ENCODE data around the gene PCDHA8.

DNA sequence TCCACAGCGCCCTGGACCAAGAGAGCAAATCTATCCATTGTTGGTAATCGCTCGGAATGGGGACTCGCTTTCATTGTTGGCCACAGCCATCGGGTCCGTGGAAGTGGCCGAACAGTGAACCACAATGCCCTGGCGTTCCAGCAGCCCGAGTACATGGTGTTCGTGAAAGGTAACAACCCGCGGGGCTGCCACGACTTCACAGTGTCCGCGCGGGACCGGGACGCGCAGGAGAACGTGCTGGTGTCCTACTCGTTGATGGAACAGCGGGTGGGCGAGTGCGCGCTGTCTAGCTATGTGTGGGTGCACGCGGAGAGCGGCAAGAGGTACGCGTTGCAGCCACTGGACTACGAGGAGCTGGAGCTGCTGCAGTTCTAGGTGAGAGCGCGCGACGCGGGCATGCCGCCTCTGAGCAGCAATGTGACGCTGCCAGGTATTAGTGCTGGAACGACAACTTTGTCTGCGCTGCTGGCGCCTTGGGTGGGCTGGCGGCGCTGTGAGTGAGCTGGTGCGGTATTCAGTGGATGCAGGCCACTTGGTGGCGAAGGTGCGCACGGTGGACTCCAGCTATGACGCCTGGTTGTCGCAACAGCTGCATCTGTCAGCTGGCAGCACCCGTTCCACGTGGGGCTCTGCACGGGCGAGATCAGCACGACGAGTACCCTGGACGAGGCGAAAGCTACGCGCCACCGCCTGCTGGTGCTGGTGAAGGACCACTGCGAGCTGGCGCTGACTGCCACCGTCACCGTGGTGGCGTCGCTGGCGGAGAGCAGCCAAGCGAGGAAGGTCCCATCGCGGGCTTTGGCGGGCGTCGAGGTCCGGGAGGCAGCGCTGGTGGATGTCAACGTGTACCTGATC is 21.7 kb downstream of the PCDHA8 start:
- TF ChIP-seq, protein P1, sequence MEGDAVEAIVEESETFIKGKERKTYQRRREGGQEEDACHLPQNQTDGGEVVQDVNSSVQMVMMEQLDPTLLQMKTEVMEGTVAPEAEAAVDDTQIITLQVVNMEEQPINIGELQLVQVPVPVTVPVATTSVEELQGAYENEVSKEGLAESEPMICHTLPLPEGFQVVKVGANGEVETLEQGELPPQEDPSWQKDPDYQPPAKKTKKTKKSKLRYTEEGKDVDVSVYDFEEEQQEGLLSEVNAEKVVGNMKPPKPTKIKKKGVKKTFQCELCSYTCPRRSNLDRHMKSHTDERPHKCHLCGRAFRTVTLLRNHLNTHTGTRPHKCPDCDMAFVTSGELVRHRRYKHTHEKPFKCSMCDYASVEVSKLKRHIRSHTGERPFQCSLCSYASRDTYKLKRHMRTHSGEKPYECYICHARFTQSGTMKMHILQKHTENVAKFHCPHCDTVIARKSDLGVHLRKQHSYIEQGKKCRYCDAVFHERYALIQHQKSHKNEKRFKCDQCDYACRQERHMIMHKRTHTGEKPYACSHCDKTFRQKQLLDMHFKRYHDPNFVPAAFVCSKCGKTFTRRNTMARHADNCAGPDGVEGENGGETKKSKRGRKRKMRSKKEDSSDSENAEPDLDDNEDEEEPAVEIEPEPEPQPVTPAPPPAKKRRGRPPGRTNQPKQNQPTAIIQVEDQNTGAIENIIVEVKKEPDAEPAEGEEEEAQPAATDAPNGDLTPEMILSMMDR (IDR thresholded peaks at IDR 0.05), result no peak
- no peak for TF ChIP-seq POLR2A (IDR thresholded peaks at IDR 0.05)

Measured in transverse colon (tissue), 3 donors.